Measurements from ENCODE around the gene CETP.

- TF ChIP-seq POLR2A (IDR thresholded peaks at IDR 0.05; ENCODE audit: low read depth, low read length) (no peak), POLR2AphosphoS5 (IDR thresholded peaks at IDR 0.05; ENCODE audit: low read depth, low read length) (no peak; the same call in 1 of the 2 replicates)
Measured at GRCh38 chr16:57025941-57026777, 64.4 kb downstream of the CETP start.

Data from GM12892 (cell line).